ENCODE measurements around the gene ZFP91. TPM values are rescaled to one million over a fixed set of nuclear protein-coding genes. Genes with fewer than 3 reads are reported as not detected.
A peak's percentile ranks its signal among the peaks of the same experiment; 100 is the strongest.

Gene ZFP91
- total RNA-seq, 2 experiments from 2014 or later = 35.7 to 44.0 TPM

DNA sequence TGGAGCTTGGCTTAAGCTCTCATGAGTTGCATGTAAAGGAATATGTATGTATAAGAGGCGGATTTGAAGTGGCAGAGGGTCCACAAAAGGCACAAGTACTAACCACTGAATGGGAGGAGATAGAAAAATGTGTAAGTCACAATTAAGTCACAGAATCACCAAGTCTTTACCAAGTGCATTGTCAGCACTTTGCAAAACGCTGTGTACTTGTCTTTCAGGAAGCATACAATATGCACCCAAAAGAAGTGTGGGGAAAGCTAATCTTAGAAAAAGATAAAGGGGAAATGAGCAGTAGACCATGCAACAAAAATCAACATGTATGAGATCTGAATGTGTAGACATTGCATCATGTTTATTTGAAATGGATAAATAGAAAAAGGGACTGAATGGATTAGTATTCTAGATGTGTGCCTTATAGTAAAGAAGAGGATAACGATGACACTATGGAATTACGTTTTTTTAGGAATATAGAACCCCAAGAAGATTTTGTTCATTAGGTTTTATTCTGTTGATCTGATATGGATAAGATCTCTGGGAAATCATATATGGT is 48.1 kb downstream of the ZFP91 start:
- Mint-ChIP-seq H3K27me3 (no peaks in the 10 kb centered on the region), H3K4me1 (peaks cover 18% of the 10 kb centered on the region), H3K27ac (peak overlapping the region; percentile 81), H3K4me3 (no peak overlapping the region), H3K9me3 (ENCODE audit: low read depth) (no peaks in the 10 kb centered on the region), H3K36me3 (ENCODE audit: low read depth) (peaks cover 35% of the 10 kb centered on the region)
- CTCF ChIA-PET = interaction anchor here (1.3 to 9.2 kb wide), 2 partner anchors 16 to 59 kb away, joined by 3 to 89 read pairs; no protein-coding TSS in a partner anchor
- intact Hi-C loops (cut with DNase I, micrococcal nuclease) = no loop called here
- POLR2A ChIA-PET = no interaction called here
- ATAC-seq (no peak), DNase-seq (no peak)

DNA sequence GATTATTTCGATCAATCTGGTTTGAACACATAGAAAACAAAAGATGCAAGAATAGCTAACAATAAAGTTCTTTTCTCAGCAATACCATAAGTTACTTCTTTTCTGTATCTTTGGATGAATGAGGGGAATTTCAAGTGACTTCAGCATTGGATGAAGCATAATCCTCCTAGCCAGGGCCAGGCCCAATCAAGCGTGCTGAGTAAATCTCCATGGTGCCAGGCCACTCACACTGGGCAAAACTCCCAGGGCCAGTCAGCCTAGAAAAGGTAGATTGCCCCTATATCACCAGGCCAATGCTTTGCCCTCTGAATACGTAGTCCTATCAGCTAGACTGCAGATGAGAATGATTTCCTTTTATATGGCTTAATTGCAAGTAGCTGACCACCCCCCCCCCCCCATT is 49.6 kb downstream of the ZFP91 start:
- intact Hi-C loops (cut with DNase I, micrococcal nuclease) = loop anchor here in 1 of 2 experiments (2.0 kb wide), 1 partner anchor 52 kb away; no protein-coding TSS in a partner anchor
- ChIA-PET POLR2A (no interaction called here), CTCF (interaction anchor here (0.6 to 9.2 kb wide), 15 partner anchors 10 to 979 kb away, joined by 3 to 89 read pairs (median 6); partner anchors contain the start of gene LPXN)
- Mint-ChIP-seq H3K27ac (peak overlapping the region; percentile 32), H3K36me3 (ENCODE audit: low read depth) (peaks cover 22% of the 10 kb centered on the region), H3K9me3 (ENCODE audit: low read depth) (no peaks in the 10 kb centered on the region), H3K27me3 (no peaks in the 10 kb centered on the region), H3K4me1 (peaks cover 9% of the 10 kb centered on the region), H3K4me3 (no peak overlapping the region)
- no peak for DNase-seq
- no peak for ATAC-seq

DNA sequence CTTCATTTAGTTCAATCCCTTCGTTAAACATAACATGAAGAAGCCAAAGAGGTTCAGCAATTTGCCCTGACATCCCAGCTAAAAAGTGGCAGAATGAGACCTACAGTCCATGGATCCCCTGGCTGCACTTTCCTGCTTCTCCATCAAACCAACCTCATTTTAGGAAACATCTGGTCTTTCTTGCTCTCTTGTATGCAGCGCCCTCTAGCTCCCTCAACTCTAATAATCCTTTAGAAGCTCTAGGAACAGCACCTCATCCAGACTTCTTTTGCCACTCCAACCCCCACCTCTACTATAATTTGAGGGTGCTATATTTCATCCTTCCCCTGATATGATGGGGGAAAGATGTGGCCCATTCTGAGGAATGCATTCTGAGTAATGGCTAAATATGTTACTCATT is 51.0 kb downstream of the ZFP91 start:
- H3K4me1 Mint-ChIP-seq = peaks cover 9% of the 10 kb centered on the region
- H3K27ac Mint-ChIP-seq = no peak overlapping the region
- POLR2A ChIA-PET = no interaction called here
- peak; percentile 38 for DNase-seq
- CTCF ChIA-PET = interaction anchor here (0.6 to 9.2 kb wide), 25 partner anchors 9 to 579 kb away, joined by 3 to 89 read pairs (median 4); partner anchors contain the start of gene LPXN
- ATAC-seq = no peak
- H3K36me3 Mint-ChIP-seq (ENCODE audit: low read depth) = peaks cover 11% of the 10 kb centered on the region
- intact Hi-C loops (cut with DNase I, micrococcal nuclease) = loop anchor here (2.0 kb wide), 2 partner anchors 53 to 61 kb away; no protein-coding TSS in a partner anchor
- H3K4me3 Mint-ChIP-seq = no peak overlapping the region
- no peaks in the 10 kb centered on the region for H3K27me3 Mint-ChIP-seq
- no peaks in the 10 kb centered on the region for H3K9me3 Mint-ChIP-seq (ENCODE audit: low read depth)

DNA sequence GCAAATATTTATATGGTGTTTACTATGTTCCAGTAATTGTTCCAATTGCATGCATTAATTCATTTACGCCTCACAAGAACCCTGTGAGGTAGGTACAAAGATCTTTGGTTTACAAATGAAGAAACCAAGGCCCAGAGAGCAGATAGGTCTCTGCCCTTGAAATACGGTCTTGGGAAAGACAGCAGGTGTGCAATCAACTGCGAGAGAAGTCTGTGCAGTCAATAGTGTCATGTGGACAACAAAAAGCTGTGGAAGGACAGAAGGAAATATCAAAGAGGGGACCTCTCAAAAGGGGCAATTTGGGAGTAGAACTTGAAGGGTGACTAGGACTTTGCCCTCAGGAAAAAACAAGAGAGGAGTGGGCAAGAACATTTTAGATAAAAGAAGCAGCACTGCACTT is 52.5 kb downstream of the ZFP91 start:
- CTCF ChIA-PET = interaction anchor here (4.1 to 9.2 kb wide), 2 partner anchors 7 to 63 kb away, joined by 34 to 89 read pairs; no protein-coding TSS in a partner anchor
- peaks cover 9% of the 10 kb centered on the region for H3K36me3 Mint-ChIP-seq (ENCODE audit: low read depth)
- DNase-seq (no peak), ATAC-seq (no peak)
- no peak overlapping the region for H3K27ac Mint-ChIP-seq
- intact Hi-C loops (cut with DNase I, micrococcal nuclease) = loop anchor here (2.0 kb wide), 2 partner anchors 55 to 63 kb away; no protein-coding TSS in a partner anchor
- no peak overlapping the region for H3K4me3 Mint-ChIP-seq
- H3K27me3 Mint-ChIP-seq = no peaks in the 10 kb centered on the region
- H3K4me1 Mint-ChIP-seq = peaks cover 7% of the 10 kb centered on the region
- POLR2A ChIA-PET = no interaction called here
- H3K9me3 Mint-ChIP-seq (ENCODE audit: low read depth) = no peaks in the 10 kb centered on the region

DNA sequence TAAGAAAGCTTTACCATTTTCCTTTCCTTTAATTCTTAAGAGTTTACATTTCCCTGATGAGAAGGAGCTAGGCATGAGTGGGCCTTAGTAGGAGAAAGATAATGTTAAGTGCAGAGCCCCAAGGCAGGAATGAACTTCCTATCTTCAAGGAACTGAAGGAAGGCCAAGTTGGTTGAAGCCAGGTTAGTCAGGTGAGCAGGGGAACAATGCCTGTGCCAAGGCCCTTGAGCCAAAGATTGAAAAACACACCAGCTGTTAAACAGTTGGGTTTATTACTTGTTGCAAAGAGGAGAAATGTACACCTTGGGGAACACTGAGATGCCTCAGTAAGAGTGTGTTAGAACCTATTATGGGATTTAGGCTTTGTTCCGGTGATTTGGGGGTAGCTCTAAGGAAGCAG is 53.6 kb downstream of the ZFP91 start:
- Mint-ChIP-seq H3K27me3 (no peaks in the 10 kb centered on the region), H3K4me3 (no peak overlapping the region), H3K4me1 (peaks cover 7% of the 10 kb centered on the region), H3K27ac (no peak overlapping the region), H3K9me3 (ENCODE audit: low read depth) (no peaks in the 10 kb centered on the region), H3K36me3 (ENCODE audit: low read depth) (peaks cover 4% of the 10 kb centered on the region)
- POLR2A ChIA-PET = interaction anchor here (0.6 kb wide), 1 partner anchor 41 kb away, joined by 3 read pairs; no protein-coding TSS in a partner anchor
- DNase-seq = no peak
- CTCF ChIA-PET = interaction anchor here (0.6 to 9.2 kb wide), 3 partner anchors 26 to 420 kb away, joined by 3 to 89 read pairs (median 5); no protein-coding TSS in a partner anchor
- ATAC-seq = no peak
- intact Hi-C loops (cut with DNase I, micrococcal nuclease) = no loop called here

DNA sequence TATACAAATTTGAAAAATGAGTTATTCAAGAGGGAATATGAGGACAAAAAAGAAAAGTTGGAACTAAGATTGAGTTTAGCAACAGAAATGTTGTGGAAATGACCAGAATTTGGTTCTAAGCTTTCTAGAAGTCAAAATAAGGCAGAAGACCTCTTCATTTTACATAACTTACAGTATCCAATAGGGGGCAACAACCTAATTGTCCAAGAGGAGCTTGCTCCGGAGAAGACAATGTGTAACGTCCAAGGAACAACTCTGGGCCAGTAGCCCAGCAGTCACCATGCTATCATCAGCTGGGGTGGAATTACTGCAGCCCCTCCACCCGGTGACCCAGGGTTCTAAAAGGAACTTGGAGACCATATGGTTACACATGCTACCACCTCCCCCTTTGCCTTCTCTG is 57.7 kb downstream of the ZFP91 start:
- Mint-ChIP-seq H3K9me3 (ENCODE audit: low read depth) (no peaks in the 10 kb centered on the region), H3K36me3 (ENCODE audit: low read depth) (no peaks in the 10 kb centered on the region), H3K27me3 (no peaks in the 10 kb centered on the region), H3K4me3 (no peak overlapping the region), H3K27ac (no peak overlapping the region), H3K4me1 (peaks cover 23% of the 10 kb centered on the region)
- ATAC-seq (no peak), DNase-seq (no peak)
- ChIA-PET CTCF (interaction anchor here (0.7 to 4.5 kb wide), 3 partner anchors 7 to 137 kb away, joined by 3 to 34 read pairs (median 3); no protein-coding TSS in a partner anchor), POLR2A (no interaction called here)
- intact Hi-C loops (cut with DNase I, micrococcal nuclease) = loop anchor here in 1 of 2 experiments (2.0 kb wide), 1 partner anchor 20 kb away; no protein-coding TSS in a partner anchor

DNA sequence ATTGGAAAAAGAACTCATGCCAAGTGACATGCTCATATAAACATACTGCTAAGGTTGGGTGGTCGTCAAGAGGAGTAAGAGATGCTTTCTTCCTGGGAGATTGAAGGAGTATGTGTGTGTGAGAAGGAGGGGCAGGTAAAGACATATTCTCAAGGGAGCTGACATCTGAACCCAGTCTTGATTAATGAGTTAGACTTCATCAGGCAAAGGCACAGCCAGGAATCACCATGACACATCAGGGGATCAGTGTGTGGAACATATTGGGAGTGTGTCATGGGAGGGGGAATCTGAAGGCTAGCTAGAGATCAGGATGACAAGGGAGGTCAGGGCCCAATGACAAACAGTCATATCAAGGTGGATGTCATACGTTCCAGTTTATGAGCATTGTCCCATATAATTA is 58.5 kb downstream of the ZFP91 start:
- H3K27me3 Mint-ChIP-seq = no peaks in the 10 kb centered on the region
- ATAC-seq (no peak), DNase-seq (no peak)
- CTCF ChIA-PET = interaction anchor here (4.5 kb wide), 1 partner anchor 8 kb away, joined by 34 read pairs; no protein-coding TSS in a partner anchor
- no peak overlapping the region for H3K4me3 Mint-ChIP-seq
- peaks cover 26% of the 10 kb centered on the region for H3K4me1 Mint-ChIP-seq
- POLR2A ChIA-PET = no interaction called here
- intact Hi-C loops (cut with DNase I, micrococcal nuclease) = loop anchor here in 1 of 2 experiments (2.0 kb wide), 1 partner anchor 19 kb away; no protein-coding TSS in a partner anchor
- H3K27ac Mint-ChIP-seq = no peak overlapping the region
- no peaks in the 10 kb centered on the region for H3K36me3 Mint-ChIP-seq (ENCODE audit: low read depth)
- no peaks in the 10 kb centered on the region for H3K9me3 Mint-ChIP-seq (ENCODE audit: low read depth)

DNA sequence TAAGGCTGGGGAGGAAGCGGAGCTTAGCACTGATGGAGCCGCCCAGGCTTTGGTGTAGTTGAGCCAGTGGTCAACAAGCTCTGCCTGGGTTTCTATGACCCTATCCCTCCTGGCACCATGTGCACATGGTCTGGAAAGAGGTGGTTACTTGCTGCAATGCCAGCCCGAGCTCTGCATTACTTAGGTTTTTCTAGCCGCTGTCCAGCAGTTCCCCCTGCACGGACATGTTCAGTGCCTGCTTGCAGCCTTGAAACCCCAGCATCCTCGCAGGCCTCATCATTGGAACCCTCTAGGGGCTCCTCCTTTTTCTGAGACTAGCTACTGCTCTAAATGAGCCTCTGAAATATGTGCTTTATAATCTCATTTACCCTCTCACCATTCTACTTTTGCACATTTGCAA is 60.2 kb downstream of the ZFP91 start:
- Mint-ChIP-seq H3K9me3 (ENCODE audit: low read depth) (peaks cover 2% of the 10 kb centered on the region), H3K27me3 (peaks cover 1% of the 10 kb centered on the region), H3K36me3 (ENCODE audit: low read depth) (no peaks in the 10 kb centered on the region), H3K4me1 (peaks cover 26% of the 10 kb centered on the region), H3K4me3 (no peak overlapping the region), H3K27ac (no peak overlapping the region)
- CTCF ChIA-PET = interaction anchor here (0.6 to 4.5 kb wide), 4 partner anchors 10 to 147 kb away, joined by 3 to 34 read pairs (median 4); partner anchors contain the start of gene CNTF
- DNase-seq (no peak), ATAC-seq (no peak)
- intact Hi-C loops (cut with DNase I, micrococcal nuclease) = no loop called here
- POLR2A ChIA-PET = no interaction called here

DNA sequence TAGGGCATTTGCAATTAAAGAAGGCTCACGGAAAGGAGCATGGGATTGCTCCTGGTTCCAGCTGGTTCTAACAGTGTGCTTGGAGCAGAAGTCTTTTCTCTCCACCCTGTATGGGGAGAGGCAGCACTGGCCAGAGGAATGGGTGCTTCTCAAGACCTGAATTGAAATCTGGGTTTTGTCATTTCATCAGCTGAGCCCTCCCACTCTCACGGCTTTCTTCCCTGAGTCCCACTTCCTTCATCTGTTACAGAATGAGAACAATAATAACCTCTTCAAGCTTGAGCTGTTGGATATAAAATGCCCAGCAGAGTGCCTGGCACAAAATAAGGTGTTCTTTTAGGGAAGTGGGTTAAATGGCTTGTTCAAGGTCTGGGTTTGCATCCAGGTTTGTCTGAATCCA is 60.8 kb downstream of the ZFP91 start:
- intact Hi-C loops (cut with DNase I, micrococcal nuclease) = no loop called here
- Mint-ChIP-seq H3K4me3 (no peak overlapping the region), H3K27me3 (peaks cover 2% of the 10 kb centered on the region), H3K27ac (peak overlapping the region; percentile 52), H3K9me3 (ENCODE audit: low read depth) (peaks cover 2% of the 10 kb centered on the region), H3K36me3 (ENCODE audit: low read depth) (no peaks in the 10 kb centered on the region), H3K4me1 (peaks cover 26% of the 10 kb centered on the region)
- DNase-seq (no peak), ATAC-seq (no peak)
- ChIA-PET POLR2A (no interaction called here), CTCF (interaction anchor here (0.6 to 4.5 kb wide), 4 partner anchors 10 to 71 kb away, joined by 3 to 34 read pairs (median 4); partner anchors contain the start of gene CNTF)

DNA sequence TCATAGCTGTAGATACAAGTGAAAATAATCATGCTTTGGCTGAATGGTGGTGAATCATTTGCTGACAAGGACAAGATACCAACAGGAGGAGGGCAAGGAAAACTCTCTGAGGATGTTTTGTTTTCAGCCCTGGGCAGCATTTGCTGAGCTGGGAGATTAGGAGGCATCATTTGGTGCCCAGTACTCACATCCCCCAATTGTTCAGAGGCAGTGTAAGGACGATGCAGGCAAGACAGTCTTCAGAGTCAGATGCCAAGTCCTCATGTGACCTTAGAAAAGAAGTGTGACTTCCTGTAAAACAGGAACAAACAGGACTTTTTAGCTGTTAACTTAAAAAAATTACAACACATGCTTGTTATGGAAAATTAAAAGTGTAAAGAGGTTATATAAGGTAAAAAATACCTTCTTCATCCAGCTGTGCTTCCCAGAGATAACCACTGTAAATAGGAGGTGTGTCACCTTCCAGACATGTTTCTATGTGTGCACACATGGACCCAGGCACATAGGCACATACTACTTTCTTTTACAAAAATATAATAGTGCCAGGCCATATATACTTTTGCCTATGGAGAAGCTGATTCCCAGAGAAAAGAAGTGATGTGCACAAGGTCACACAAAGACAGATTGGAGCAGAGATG is 61.6 kb downstream of the ZFP91 start:
- peaks cover 5% of the 10 kb centered on the region for H3K9me3 Mint-ChIP-seq (ENCODE audit: low read depth)
- peaks cover 26% of the 10 kb centered on the region for H3K4me1 Mint-ChIP-seq
- peak; percentile 79 for ATAC-seq
- peaks cover 2% of the 10 kb centered on the region for H3K27me3 Mint-ChIP-seq
- peak overlapping the region; percentile 52 for H3K27ac Mint-ChIP-seq
- H3K36me3 Mint-ChIP-seq (ENCODE audit: low read depth) = no peaks in the 10 kb centered on the region
- H3K4me3 Mint-ChIP-seq = no peak overlapping the region
- CTCF ChIA-PET = interaction anchor here (0.7 to 4.5 kb wide), 5 partner anchors 9 to 532 kb away, joined by 3 to 34 read pairs (median 3); partner anchors contain the start of gene DTX4
- no peak for DNase-seq
- intact Hi-C loops (cut with DNase I, micrococcal nuclease) = no loop called here
- POLR2A ChIA-PET = no interaction called here

DNA sequence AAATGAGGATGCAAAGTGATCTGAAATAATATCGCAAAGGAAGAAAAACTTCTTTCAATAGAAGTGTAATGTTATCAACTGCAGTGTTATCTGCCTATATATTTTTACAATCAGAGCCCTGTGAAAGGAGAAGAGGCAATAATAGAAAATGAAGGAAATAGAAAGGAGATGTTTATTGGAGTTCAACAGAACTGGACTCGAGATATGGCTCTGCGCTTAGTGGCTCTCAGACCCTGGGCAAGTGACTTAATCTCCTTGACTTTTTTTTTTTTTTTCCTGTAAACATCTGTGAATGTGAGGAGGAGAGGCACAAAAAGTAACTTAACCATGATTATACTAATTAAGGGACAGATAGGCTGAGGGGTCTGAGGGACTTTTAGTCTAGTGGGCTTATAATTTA is 62.5 kb downstream of the ZFP91 start:
- CTCF ChIA-PET = interaction anchor here (0.9 kb wide), 1 partner anchor 13 kb away, joined by 7 read pairs; no protein-coding TSS in a partner anchor
- H3K4me3 Mint-ChIP-seq = no peak overlapping the region
- POLR2A ChIA-PET = no interaction called here
- peaks cover under 1% of the 10 kb centered on the region for H3K36me3 Mint-ChIP-seq (ENCODE audit: low read depth)
- no peak overlapping the region for H3K27ac Mint-ChIP-seq
- peaks cover 2% of the 10 kb centered on the region for H3K27me3 Mint-ChIP-seq
- intact Hi-C loops (cut with DNase I, micrococcal nuclease) = no loop called here
- DNase-seq (no peak), ATAC-seq (no peak)
- peaks cover 14% of the 10 kb centered on the region for H3K9me3 Mint-ChIP-seq (ENCODE audit: low read depth)
- H3K4me1 Mint-ChIP-seq = peaks cover 26% of the 10 kb centered on the region
